Superior temporal gyrus (tissue), 1 donor: ENCODE results near the gene PTCHD1.

ENCODE experiments used
- DNase-seq: peaks from one replicate; pipeline ENCODE4 v3.0.0-alpha.2; 2016; ENCODE audit errors: extremely low spot score

Gene PTCHD1

DNA sequence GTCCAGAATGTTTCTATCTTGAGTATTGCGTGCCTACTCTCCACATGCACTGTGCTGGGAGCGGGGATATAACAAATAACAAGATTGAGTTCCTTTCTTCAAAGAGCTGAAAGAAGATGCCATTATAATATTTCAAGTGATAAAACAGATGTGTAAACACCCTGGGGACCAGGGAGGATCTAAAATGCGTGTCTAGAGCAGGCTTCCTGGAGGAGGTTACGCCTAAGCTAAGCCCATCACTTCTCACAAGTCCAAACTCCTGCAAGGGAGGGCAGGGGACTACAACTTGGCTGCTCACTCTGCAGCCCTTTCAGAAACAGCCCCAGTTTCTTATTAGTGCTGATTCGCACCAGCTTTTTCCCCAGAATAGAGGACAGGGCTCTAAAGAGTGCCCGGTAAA is 21.5 kb downstream of the PTCHD1 start:
- DNase-seq = no peak

DNA sequence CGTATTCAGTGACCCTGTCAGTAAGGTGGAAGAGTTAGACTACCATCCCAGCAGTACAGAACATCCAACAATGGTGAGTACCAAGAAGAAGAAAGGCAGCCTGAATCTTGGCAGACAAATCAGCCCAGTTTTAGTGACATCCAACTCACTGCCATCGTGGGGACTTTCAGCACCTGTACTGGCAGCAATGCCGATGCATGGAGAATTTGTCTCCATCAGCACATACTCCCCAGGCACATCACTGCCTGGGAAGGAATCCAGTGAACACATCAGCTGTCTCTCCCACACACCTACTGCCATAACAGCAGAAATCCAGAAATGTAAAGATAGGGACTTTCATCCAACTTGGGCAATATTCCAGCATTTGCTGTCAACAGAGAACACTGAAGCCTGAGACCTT is 29.8 kb downstream of the PTCHD1 start:
- no peak for DNase-seq

DNA sequence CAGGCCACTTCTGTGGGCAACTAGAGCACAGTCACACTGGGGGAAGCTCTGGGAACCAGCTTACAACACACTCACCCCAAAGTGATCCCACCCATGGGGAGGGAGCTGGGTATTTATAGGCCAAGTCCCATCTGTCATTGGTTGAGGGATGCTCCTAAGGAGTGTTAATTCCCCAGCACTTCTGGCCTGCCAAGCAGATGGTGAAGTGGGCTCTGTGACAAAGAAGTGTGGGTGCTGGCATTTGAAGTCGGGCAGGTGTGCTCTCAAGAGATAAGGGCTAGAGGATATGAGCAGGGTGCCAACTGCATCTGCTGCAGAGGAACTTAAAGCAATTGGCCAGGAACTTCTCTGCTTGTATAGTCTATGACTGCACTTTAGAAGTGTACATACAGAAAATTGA is 30.9 kb downstream of the PTCHD1 start:
- DNase-seq = no peak

DNA sequence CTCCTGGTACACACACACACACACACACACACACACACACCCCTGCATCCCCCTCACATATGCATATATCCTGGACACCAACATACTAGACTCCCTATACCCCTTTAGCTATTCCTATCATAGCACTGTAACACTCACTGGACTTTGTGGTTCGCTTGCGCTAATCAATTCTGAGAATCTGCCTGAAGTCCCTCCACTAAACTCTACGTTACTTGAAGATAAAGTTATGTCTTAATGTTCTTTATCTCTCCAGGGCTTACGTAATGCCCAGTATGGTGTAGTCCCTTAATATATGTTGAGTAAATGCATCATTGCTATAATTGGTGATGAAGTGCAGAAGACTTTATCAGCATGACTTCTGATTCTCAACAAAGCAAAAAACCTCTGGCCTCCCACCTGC is 32.3 kb downstream of the PTCHD1 start:
- no peak for DNase-seq

DNA sequence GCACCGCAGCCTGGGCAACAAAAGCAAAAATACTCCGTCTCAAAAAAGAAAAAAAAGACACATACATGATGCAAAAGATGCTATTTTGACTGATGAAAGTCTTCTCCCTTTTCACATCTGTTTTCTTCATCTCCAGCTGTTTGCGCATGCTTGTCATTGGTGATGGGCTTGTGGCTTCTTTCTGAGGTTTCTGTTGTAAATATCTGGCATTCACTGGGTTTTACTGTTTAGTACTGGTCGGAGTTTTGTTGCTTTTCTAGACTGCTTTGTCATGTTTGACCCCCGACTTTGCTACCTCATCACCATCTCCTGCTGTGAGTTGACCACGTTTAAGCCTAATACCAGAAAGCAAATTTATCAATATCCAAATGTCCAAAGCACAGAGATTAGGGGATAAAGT is 34.4 kb downstream of the PTCHD1 start:
- DNase-seq = no peak

DNA sequence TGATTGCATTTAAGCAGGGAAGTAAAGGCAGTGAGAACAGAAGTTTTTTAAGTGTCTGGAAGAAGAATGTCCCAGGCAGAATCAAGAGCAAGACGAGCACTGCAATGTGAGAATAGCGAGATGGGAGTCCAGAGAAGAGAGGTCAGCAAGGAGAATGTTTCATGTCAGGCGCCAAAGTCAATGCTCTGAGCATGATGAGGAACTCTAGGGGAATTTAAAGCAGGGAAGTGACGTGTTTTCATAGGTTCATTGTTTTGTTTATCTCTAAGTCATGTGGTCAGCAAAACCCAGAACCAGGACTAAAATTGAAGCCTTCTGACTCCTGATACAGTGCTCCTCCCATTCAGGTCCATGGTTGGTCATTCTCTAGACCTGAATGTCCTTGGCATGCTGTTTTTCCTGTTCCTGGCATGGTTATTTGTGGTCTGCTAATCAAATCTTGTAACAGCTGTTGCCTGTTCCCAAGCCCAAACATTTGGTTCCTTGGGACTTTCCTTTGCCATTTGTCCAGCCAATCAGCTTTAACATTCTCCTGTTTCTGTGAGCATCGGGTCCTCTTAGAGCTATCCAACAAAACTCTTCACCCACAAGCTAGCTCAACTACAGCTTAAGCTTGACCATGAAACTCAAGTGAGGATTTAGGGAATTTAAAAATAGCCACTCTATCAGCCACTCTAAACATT is 37.7 kb downstream of the PTCHD1 start:
- DNase-seq = no peak

DNA sequence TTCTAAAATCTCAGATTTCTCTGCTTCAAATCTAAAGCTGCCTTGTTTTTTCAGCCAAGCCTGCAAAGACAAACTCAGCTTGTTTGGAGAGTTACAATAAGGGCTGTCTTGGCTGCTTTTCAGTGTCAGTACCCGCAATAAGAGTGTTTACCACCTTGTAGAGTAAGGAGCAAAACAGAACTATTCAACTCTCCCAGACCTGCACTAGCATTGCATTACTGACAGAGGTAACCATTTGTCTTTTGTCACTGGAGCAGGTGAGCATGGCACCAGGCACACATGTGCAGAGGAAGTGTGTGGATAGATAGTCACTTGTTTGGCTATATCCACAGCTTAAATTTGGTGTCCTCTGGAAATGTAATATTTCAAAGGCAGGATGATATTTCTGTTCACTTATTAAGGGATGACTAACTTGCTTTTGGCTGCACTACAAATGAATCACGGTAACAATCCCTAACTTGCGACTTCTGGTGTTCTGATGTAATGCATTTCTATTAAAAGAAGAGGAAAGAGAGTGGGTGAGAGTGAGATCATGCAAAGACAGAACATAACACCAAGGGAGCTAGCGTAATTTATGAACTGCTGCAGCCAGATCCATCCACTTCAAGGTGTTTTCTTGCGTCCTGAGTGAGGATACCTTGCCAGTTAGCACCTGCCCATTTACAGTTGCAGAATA is 38.6 kb downstream of the PTCHD1 start:
- DNase-seq = peak; percentile 49

DNA sequence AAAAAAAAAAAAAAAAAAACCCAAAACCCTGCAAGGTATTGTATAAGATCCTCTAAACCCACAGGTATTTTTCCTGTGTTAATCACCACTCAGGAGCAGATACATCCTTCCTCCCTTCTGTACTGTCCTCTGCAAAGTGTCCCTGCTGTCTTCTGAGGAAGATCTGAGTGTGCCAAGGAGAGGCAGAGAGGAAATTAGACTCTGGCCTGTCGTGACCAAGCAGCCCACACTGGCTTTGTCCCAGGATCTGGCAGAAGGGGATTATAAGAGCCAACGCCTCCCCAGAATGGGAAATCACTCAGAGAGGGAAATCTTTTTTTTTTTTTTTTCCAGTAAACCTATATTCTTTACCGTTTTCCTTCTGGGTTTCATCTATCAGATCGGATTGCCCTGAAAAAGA is 39.6 kb downstream of the PTCHD1 start:
- DNase-seq = no peak

DNA sequence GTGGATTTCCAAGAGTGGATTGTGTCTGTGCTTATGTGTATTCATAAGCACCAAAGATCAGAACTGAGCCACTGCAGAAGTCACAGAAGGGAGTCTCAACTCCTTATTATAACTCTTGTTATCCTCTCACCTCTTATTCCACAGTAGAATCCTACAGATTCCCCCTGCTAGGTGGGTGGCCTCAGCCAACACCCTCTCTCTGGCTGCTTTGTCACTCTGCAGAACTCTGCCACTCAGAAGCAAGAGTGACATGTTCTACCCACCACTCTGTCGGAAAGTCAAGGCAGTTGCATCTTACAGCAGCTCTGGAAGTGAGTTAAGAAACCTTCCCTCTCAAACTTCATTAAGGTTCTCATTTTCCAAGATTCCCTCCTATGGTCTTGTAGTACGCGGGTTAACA is 41.9 kb downstream of the PTCHD1 start:
- DNase-seq = no peak

DNA sequence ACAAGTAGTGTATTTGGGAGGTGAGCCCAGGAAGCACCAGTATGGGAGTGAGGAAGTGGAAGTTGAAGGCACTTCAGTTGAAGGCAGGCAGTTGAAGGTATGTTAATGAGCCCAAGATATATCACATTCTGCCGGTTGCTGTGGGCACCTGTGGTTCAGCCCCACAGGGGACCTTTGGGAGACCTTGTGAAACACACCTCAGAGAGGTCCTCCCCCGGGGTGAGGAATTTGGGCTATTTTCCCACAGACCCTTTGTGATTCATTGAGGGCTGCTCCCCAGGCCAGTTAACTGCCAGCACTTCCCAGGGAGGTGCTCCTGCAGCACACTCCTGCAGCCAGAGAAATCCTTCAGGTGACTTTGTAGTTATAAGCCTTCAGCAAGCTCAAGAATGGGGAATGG is 45.9 kb downstream of the PTCHD1 start:
- DNase-seq = no peak

DNA sequence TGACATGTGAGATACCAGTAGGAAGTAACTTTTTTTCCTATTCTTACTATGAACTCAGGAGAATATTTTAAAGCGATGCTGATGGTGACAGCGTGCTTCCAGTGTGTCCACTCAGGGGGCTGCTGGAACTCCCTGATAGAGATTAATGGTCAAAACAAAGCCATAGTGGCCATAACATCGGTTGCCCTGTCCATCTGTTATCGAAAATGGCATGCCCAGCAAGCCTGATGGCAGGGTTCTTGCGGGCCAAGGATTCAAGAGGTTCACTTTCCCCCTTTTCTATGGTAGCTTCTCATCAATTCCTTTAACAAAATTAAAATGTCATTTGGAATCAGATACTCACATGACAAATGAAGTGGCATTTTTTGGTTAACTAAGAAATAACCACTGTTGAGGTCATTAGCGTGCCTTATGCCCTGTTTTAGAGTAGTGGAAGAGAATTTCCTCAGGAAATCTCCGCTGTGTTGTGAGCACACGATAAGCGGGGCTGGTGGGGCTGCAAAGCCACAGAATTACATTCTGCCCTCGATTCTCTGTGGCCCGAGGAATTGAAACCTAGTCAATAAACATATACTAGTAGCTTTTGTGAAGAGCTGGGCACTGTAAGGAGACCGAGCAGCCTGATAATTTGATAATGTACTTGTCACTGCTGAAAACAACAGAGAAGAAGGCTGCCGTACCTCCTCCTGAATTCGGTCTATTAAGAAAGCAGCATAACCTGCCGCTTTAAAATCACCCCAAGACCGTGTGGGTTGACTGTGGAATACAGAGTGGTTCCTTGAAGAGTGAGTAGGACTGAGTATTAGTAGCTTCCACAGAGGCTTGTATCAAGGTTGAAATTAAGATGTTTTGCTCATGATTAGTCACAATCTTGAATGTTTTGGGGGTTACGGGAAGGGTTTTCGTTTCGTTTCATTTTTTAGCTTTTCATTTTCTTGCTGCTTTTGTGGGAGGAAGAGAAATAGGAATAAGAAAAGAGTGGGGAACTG is 46.7 kb downstream of the PTCHD1 start:
- DNase-seq = no peak

DNA sequence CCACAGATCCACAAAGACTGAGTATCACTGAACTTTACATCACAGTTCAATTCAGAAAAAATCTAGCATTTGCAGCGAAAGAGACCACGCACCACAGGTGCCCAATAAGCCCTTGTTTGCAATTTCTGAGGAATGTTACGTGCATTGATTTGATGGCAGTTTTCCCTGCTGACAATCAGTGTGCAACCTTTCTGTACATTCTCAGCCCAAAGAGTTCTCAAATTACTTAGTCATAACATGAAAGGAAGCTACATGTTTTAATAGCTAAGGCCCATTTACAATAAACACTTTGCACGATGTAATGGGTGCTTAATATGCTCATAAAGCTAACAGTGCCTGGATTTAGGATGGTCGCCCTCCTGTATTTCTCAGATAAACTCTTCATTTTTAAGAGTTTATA is 47.9 kb downstream of the PTCHD1 start:
- DNase-seq = no peak

DNA sequence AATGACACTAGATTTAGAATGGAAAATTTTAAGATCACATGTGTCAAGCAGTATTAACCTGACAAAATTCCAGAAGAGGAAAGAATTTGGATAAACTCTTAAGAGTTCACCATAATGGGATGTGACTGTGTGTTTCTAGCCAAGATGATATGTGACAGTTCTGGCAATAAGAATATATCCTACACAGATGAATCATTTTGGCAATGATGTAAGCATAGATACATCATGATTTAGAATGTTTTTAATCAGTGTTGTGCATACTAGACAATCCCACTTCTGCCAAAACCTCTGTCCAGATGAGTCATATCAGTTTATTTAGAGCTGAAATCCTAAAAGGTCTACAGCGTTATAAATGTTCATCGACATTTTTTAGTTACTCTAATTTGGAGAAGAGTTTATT is 48.8 kb downstream of the PTCHD1 start:
- DNase-seq = no peak

DNA sequence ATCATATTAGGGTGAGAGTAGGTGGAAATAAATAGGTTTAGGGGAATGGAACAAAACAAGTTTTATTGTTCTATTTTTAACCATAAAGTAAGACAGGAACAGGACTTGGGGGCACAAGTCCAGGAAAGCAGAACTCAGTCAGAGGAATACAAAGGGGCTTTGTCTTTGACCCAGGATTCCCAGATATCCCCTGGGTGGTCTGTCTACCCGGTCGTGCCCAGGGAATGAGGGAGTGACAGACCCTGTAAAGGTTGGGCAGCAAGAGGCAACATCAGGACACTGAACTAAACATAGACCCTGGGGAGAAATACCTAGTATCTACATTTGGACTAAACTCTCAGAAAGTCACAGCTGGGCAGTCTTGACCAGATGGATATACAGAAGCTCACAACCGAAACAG is 50.6 kb downstream of the PTCHD1 start:
- DNase-seq = no peak

DNA sequence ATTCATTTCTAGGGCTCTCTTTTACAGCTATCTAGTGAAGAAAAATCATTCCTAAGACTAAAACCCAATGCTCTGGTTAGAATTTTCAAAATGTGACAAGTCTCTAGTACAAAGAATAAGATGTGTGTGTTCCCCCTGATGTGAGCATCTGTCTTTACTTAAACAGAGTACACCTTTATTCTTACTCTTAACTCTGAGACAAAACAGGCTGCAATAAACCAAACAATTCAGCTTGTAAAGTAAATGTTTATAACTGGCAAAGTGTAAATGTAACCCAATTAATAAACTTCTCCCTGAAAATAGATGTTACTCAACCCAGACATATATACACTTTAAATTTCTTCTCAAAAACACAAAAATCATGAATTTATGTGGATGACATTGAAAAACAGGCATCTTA is 51.6 kb downstream of the PTCHD1 start:
- DNase-seq = no peak

DNA sequence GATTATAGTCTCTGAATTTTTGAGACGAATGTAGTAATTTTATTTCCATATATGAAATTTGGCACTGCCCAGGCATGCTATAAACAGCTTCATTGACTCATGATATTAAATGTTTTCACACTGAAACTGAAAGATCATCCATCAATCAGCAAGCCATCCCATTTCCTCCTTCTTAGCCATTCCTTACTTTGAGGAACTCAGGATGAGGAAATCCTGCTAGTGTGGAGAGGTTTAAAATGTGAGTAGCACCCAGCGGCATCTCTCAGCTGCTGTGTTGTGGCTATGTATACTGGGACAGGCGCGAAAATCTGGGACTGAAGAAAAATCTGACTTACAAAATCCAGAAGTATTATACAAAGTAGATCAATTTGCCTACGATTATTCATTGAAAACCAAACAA is 52.1 kb downstream of the PTCHD1 start:
- DNase-seq = no peak

DNA sequence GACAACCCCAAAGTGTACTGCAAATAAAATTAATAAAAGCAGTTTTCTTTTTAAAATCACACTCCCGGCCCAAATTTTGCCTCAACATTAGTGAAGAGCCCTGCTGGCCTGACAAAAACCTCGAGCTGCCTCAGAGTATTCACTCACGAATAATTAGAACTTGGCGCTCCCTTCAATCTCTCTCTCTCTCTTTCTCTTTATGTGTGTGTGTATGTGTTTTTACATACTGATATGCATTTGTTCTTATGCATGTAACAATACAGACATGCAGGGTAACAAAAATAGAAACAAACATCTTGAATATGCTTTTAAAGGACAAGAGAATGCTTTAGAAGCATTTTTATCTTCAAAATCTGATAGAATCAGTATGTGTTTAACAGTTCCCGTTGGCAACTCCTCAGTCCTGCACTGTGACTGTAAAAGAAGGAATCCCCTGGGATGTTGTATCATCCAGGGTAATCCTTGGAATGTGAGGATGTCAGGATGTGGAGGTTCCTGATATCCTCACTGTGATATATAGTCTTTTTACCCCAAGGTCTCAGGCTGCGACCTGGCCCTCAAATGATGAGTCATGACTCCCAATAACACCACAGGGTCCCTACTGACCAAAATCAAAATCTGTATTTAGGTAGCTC is 53.0 kb downstream of the PTCHD1 start:
- DNase-seq = no peak

DNA sequence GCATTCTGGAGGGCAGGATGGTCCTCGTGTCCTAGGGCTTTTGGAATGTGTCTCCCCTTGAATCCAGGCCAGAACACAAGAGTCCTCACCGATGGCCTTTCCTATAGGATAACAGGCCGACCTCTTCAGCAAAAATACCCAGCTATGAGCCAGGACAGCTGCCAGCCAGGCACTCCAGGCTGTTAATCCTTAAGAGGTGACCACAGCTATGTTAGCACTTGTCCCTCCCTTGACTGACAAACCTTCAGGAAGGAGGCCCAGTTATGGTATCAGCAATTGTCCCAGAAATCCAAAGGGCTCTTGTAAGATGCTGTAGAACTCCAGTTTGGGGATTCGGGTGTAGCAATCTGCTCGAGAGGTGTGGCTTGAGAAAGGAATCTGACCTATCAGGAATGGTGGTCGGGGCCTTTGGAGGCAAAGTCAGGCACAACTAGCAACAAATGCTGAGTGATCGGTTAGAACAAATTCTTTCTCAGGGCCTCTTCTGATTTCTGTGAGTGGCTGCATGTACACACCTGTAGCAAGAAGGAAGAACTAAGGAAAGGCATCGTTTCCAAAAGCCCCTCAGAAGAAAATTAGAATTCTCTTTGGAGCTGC is 54.6 kb downstream of the PTCHD1 start:
- no peak for DNase-seq

DNA sequence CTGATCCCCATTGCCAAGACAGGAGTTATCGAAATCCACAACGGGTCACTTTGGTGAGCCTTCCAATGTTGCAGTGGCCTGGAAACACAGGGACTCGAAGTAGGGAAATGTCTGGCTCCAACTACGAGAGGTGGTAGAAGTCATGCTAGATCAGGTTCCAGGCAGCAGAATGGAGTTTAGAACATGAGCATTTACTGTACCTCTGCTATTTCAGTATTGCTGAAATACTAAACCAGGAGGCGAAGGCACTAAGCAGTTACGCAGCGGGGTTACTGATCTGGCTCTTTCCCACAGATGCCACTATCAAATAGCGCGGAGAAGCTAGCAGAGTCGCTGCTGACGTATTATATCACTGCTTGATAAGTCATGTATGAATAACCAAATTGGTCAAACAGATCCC is 56.3 kb downstream of the PTCHD1 start:
- DNase-seq = no peak

DNA sequence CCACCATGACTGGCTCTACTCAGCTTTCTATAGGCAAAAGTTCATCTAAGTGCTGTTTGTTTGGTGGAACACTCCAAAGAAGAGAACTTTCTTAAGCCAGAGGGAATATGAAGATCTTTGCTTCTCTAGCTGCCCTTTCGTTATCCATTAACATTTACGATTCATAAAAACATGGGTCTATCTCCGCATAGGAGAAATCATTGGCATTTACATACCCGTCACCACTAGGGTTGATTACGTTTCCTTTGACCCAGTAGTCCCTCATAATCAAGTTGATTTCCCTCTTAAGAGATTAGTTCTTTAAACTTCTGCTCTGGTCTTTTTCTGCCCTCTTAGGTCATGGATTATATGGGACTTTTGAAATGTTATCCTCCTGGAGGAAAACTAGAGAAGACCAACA is 57.5 kb downstream of the PTCHD1 start:
- no peak for DNase-seq

DNA sequence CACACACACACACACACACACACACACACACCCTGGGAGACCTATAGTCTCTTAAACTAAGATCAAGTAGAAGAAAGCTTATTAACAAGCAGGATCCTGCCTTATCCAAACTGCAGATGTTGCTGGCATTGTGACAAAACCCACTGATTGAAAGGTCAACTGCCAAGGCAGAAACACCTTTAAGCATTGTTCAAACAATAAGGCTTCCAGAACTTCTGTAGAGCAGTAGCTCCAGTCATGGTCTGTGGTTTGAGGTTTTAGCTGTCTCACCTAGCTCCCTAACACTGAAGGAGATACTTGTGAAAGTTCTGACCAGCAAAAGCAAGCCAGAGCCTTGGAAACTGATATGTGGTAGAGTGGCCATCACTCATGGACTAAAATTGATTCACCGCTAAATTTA is 59.8 kb downstream of the PTCHD1 start:
- no peak for DNase-seq

DNA sequence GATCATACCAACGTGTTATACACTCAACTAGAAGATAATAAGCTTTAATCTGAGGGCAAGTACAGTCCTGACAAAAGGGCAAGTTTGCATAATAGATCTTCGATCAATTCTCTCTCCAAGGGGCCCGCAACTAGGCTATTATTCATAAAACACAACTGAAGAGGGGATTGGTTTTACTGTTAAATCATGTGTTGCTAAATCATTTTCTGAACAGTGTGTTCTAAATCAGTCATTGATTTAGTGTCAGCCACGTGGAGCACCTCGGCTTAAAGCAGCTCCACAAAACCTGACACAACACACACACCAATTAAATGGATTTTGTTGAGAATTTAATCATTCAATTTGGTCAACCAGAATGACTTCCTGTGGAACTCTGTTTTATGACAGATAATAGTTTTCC is 61.6 kb downstream of the PTCHD1 start:
- DNase-seq = no peak
